ENCODE data around the gene RPL13.
"Not testable (repeated sequence)": the region's sequence is repeated elsewhere in the genome, so short reads cannot be mapped to it uniquely, and the experiment has no call there.

The RPL13 gene

DNA sequence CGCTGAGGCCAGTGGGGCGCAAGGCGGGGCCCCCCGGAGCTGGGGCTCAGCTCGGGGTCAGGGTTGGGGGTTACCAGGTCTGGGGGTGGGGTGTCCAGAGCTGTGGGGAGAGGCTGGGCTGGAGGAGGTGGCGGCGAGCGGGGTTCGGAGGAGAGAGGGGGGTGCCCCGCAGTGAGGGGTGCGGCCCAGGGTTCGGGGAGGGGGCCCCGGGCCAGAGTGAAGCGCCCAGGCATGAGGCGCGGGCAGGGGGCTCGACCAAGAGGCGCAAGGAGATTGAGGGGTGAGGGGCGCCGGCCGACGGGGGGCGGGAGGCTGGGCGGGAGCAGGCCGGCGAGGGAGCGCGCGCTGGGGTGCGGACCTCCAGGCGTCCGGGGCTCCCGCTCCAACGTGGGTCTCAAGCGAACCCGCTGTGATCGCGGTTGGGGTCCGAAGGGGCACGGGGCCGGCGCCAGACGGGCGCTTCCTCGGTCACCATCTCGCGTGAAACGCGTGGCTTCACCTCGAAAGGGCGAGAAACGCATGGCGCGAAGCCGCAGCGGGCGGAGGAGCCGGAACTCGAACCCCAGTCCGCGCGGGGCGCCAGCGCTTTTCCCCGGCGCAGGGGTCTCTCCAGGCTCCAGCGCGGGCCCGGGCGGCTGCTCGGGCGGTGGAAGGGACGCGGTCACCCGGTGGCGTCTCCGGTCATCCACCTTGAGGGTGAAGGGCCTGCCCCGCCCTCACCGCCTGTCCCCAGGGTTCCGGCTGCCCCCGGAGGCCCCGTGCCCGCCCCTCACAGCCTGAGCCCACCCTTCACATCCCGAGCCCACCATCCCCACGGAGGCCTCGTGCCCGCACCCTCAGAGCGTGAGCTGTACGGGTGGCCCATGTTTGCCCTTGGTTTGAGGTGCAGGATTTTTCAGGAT lies 15.9 kb downstream of the RPL13 start:
- no peak for DNase-seq (ENCODE audit: low read depth in 1 of 2, low spot score in 1 of 2)

DNA sequence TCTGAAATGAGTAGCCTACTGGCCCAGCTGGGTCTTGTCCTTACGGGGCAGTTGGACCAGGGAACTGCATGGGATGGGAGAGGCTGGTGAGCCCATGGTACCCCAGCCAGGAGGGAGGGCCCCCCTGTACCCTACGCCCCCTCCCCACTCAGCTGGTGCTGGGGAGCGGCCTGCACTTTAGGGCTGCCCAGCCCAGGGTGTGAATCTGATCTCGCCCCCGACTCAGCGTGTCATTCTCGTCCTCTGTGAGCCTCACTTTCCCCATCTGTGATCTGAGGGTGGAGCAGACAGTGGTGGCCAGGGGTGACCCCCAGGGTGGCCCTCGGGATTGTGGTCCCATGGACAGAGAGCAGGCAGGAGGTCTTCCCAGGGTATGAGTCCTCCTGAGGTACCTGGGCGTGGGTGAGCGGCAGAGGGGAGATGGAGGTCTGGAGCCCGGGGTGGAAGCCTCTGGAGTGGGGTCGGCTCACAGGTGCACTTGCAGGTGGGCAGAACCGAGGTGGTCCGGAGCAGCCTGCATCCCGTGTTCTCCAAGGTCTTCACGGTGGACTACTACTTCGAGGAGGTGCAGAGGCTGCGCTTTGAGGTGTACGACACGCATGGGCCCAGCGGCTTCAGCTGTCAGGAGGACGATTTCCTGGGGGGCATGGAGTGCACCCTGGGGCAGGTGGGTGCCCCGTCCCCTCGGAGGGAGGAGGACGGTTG lies 16.7 kb downstream of the RPL13 start:
- no peak for DNase-seq (ENCODE audit: low read depth in 1 of 2, low spot score in 1 of 2)

DNA sequence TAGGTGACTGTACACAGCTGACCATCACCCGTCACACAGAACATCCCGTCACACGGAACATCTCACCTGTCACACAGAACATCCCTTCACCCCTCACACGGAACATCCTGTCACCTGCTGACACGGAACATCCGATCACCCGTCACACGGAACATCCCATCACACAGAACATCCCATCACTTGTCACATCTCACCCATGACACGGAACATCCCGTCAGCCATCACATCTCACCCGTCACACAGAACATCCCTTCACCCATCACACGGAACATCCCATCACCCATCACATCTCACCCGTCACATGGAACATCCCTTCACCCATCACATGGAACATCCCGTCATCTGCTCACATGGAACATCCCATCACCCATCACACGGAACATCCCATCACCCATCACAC lies 18.9 kb downstream of the RPL13 start:
- no peak for DNase-seq (ENCODE audit: low read depth in 1 of 2, low spot score in 1 of 2)

DNA sequence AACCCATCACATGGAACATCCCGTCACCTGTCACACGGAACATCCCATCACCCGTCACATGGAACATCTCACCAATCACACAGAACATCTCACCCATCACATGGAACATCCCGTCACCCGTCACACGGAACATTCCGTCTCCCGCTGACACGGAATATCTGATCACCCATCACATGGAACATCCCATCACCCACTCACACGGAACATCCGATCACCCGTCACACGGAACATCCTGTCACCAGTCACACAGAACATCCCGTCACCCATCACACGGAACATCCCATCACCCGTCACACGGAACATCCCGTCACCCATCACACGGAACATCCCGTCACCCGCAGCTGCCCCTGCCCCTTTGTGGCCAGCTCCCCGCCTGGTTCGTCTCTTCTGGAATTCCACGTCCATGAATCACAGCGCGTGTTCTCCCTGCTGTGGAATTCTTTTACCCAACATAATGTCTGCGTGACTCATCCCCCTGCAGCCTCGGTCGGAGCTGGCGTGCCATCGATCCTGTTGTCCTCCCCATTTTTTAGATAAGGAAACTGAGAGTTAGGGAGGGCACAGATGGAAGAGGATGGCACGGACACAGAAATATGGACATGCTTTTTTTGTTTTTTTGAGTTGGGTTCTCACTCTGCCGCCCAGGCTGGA lies 20.7 kb downstream of the RPL13 start:
- DNase-seq (ENCODE audit: low read depth in 1 of 2, low spot score in 1 of 2): no peak

DNA sequence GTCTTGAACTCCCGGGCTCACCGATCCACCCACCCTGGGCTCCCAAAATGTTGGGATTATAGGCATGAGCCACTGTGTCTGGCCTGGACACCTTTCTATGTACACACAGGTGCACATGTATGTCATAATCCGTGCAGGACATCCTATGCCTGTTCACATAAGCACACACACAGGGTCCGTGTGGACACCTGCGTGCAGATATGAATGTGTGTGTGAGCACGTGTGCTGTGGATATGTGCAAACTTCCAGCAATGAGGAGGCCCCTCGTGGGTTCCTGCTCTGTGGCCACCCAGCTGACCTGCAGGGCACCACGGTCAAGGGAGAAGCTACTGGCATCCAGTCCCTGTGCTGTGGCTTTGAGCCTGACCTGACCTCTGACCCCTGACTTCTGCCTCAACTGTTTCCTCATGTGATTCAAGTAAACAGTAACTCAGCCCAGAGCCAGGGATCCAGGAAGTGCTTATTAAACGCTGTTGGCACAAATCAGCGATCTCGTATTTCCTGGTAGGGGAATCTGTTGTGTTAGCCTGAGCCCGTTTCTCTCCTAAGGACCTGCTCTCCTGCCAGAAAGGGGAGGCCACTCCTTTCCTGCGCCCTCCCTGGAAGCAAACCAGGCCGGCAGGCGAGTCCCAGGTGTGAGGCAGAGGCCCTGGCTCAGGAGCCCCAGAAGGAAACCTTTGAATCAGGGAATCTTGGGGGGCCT lies 21.5 kb downstream of the RPL13 start:
- DNase-seq (ENCODE audit: low read depth in 1 of 2, low spot score in 1 of 2): no peak

DNA sequence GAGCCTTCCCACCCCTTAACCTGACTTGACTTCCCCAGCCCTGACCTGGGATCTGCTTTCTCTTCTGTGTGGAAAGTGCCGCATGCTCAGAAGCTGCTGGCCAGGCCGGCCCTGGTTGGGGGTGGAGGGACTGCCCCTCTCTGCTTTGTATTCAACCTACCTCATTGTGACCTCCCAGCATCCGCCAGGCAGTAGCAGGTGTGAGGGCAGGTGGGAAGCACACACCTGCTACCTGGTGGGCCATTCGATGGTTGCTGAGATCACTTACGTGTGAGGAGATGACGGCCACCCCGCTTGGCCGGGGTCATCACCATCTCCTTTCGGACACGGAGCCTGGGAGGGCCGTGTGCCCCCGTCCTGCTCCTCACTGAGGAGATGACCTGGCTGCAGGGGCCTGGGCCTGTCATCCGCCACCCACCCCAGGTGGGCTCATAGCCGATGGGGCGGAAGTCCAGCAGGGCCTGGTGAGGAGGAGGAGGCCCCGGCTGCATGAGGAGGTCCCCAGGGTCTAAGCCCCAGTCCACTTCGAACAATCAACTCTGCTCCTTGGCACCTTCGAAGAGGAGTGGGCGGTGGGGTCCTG lies 22.2 kb downstream of the RPL13 start:
- no peak for DNase-seq (ENCODE audit: low read depth in 1 of 2, low spot score in 1 of 2)

DNA sequence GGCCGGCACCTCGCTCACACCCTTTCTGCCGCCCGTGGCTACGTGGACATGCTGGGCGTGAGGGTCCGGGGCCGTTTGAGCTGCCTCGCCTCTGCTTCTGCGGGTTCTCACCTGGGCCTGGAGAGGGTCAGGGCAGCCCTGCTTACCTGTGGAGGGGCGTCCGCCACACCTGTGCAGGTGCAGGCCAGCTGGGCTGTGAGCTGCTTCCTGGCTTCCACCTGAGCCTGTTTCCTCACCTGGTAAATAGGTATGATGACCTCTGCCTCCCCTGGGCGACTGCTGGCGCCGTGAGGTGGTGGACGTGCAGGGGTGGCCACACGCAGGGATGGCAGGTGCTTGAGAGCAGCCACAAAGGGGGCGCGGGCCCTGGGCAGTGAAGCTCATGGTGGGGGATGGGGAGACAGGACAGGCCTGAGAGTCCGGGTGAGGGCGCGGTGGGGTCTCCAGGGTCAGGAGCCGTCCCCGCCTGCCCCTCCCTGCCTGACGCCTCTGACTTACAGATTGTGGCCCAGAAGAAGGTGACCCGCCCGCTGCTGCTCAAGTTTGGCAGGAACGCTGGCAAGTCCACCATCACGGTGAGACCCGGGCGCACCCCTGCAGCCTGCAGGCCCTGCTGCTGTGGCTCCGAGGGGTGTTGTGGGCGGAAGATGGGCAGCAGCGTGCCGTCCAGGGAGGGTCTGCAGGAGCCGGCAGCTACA lies 22.9 kb downstream of the RPL13 start:
- no peak for DNase-seq (ENCODE audit: low read depth in 1 of 2, low spot score in 1 of 2)

DNA sequence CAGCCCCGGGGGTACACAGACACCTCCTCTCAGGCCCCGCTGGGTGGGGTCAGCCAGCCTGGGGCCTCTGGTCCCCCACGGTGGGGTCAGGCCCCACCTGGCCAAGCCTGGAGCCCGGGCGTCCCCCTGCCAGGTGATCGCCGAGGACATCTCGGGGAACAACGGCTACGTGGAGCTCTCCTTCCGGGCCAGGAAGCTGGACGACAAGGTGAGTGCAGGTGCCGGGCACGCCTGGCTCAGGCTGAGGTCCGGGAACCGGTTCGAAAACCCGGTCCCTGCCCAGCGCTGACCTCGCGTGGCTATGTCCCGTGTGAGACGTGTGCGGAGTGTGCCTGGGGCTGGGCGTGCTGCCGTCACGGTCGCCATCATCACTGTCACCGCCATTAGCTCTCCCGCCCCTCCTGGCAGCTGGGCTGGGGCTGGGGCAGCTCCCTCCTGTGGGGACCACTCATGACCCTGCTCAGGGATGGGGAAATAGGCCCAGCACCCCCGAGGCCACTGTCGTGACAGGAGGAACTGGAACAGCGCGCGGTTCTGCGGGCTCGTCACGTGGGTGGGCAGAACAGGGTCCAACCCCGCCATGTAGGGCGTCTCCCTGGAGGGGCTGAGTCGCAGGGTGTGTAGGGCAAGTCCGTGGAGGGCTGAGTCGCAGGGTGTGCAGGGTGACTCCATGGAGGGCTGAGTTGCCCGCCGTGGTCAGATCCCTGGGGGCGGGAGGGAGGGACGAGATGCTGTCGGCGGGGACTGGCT lies 23.6 kb downstream of the RPL13 start:
- no peak for DNase-seq (ENCODE audit: low read depth in 1 of 2, low spot score in 1 of 2)

DNA sequence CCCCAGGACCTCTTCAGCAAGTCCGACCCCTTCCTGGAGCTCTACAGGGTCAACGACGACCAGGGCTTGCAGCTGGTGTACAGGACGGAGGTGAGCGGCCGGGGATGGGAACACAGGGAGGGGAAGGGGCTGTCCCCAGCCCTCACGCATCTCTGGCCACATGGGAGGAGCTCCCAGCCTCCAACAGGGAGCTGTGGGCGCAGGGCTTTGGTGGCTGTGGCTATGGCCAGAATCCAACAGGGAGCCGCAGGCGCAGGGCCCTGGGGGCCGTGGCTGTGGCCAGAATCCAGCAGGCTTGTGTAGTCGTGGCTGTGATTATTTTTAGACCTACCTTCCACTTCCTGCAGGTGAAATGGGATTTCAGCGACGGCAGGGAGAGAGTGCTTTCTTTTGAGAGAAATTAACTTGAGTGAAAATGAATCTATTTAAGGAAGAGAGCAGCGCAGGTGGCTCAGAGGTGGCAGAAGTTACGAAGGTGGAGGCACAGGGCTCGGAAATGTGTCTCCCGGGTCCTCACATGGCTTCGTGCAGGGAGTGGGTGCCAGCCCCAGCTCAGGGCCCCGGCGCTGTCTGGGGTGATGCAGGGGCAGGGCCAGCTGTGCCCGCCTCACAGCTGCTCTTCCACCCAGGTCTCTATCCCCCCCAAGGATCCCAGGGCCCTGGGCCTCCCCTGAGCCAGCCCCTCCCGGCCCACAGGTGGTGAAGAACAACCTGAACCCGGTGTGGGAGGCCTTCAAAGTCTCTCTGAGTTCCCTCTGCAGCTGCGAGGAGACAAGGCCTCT lies 24.5 kb downstream of the RPL13 start:
- DNase-seq (ENCODE audit: low read depth in 1 of 2, low spot score in 1 of 2): no peak

DNA sequence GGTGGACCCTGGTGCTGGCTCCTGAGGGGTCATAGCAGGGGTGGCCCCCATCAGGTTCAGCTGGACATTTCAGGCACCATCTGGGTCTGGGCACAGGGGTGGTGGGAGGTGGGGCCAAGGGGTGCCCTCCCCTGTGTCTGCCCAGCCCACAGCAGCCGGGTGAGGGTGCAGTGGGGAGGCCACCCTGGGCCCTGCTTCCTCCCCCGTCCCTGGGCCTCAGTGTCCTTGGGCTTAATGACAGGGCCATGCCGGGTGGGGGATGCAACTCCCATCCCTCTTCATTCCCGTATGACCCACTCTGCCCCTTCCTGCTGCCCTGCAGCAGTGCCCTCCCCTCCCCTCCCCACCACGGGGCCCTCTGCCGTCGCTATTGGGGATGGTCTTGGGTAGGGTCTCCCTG lies 25.7 kb downstream of the RPL13 start:
- DNase-seq (ENCODE audit: low read depth in 1 of 2, low spot score in 1 of 2): no peak

DNA sequence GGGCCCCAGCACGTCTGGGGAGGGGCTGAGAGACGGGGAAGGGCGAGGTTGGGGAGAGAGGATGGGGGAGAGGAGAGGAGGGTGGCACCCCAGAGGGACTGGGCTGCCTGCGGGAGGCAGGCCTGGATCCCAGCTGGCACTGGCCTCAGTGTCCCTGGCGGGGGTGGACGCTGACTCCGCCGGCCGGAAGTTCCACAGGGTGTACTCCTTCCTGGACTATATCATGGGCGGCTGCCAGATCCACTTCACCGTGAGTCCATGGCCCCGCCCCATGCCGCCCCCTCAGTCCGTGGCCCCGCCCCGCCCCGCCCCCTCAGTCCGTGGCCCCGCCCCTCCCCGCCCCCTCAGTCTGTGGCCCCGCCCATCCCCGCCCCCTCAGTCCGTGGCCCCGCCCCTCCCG lies 26.4 kb downstream of the RPL13 start:
- DNase-seq (ENCODE audit: low read depth in 1 of 2, low spot score in 1 of 2): no peak

DNA sequence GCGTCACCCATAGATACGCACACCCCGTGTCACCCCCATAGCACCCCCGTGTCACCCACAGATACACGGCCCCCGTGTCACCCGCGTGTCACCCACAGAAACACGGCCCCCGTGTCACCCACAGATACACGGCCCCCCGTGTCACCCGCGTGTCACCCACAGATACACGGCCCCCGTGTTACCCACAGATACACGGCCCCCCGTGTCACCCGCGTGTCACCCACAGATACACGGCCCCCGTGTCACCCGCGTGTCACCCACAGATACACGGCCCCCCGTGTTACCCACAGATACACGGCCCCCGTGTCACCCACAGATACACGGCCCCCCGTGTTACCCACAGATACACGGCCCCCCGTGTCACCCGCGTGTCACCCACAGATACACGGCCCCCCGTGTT lies 27.2 kb downstream of the RPL13 start:
- not testable (repeated sequence) for DNase-seq (ENCODE audit: low read depth in 1 of 2, low spot score in 1 of 2)

DNA sequence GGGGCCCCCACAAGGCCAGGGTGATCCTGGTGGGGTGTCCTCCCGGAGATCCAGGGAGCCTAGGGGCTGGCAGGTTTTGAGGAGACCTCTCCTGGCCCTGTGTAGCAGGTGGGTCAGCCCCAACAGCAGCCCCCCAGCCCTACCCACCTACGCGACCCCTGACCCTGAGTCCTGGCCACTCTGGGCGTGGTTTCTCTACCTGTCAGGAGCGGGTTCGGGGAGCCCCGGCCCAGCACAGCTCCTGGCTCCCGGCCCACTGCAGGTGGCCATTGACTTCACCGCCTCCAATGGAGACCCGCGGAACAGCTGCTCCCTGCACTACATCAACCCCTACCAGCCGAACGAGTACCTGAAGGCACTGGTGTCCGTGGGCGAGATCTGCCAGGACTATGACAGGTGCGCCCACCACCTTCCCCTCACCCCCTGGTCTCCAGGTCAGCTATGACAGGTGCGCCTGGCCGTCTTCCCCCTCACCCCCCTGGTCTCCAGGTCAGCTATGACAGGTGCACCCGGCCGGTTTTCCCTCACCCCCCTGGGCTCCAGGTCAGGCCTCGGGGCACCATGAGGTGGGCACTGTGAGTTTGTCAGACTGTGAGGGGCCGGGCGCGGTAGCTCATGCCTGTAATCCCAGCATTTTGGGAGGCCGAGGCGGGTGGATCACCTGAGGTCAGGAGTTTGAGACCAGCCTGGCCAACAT lies 28.1 kb downstream of the RPL13 start:
- no peak for DNase-seq (ENCODE audit: low read depth in 1 of 2, low spot score in 1 of 2)

DNA sequence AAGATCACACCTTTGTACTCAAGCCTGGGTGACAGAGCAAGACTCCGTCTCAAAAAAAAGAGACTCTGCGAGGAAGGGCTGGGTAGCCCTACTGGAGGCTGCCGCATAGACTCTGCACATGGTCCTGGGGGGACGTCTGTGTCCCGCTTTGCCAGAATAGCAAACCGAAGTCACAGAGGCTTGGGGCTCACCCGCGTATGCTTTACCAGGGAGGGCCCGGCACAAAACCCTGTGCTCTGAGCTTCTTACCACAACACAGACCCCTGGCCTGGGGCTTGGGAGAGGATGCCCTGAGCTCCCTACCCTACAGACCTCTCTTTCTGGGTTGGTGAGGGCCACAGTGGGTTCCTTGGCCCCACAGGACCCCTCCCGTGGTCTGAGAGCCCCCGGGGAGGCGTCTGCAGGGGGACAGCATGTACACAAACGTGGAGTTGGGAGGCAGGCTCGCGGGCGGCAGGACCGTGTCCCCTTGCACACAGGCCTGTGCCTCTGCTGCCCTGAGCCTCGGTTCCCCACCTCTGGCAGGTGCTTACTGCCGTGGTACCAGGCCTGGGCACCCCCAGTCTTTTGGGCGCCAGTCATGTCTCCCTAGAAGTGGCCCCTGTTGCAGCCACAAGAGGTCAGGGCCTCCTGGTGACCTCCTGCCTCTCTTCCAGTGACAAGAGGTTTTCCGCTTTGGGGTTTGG lies 28.9 kb downstream of the RPL13 start:
- DNase-seq (ENCODE audit: low read depth in 1 of 2, low spot score in 1 of 2): no peak

DNA sequence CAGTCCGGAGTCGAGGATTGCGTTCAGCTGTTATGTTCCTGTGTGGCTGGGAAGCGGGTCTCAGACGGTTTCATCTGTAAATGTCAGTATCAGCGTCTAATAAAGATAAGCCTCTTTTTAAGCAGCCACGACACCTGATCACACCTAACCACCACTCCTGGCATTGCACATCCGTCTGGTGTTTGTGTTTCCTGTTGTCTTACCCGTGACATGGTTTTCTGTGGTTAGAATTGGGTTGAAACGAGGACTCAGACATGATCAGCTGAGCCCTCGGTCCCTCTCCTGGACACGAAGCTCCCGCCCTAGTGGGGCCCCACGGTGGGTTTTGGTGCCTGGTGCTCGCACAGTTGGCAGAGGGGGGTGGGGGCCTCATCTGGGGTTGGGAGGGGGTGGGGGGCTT lies 33.4 kb downstream of the RPL13 start:
- peak in 1 of 2 donors; percentile 23 for DNase-seq (ENCODE audit: low read depth in 1 of 2, low spot score in 1 of 2)

DNA sequence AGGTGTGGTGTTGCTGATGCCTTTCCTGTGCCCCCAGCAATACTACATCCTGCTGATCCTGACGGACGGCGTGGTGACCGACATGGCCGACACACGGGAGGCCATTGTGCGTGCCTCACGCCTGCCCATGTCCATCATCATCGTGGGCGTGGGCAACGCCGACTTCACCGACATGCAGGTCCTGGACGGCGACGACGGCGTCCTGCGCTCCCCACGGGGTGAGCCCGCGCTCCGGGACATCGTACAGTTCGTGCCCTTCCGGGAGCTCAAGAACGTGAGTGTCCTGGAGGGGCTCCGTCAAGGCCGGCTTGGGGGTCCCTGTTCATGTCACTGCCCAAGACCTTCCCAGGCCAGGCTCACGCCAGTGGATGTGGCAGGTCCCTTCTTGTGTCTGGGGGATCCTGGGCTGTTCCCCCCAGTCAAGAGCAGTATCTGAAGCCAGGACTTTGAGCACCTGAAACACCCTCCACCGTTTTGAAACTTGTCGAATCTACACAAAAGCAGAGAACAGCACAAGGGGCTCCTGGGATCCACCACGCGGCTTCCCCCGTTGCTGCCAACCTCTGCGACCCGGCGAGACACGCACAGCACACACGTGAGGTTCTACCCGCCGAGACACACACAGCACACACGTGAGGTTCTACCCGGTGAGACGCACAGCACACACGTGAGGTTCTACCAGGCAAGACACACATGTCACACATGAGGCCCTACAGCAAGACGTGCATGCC lies 35.0 kb downstream of the RPL13 start:
- no peak for DNase-seq (ENCODE audit: low read depth in 1 of 2, low spot score in 1 of 2)

DNA sequence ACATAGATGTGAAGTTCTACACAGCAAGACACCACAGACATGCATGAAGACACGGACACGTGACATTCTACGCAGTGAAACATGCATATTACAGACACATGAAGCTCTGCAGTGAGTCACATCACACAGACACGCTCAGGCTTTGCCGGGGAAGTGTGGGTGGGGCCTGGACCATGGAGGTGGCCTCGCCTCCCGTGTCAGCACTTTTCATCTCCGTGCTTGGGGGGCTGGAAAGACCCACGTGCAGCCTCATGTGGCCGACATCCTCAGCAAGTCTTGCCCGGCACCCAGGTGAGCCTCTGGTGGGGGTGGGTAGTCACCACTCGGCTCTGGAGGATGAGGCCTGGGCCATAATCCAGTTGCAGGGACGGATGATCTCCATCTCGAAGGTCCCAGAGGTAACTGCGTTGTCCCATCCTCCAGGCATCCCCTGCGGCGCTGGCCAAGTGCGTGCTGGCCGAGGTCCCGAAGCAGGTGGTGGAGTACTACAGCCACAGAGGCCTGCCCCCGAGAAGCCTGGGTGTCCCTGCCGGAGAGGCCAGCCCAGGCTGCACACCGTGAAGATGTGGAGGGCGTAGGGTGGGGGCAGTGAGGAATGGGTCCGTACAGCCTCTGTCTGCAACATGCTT lies 35.7 kb downstream of the RPL13 start:
- DNase-seq (ENCODE audit: low read depth in 1 of 2, low spot score in 1 of 2): no peak

Data from stimulated activated CD4-positive, alpha-beta T cell treated with anti-CD3 and anti-CD28 coated beads, Interleukin-15, amount 100 ng/mL, for 1 hour (primary cell).